Keratinocyte (primary cell): ENCODE results near the gene MMP21.

Experiments
- CTCF ChIP-seq, 3 experiments: IDR thresholded peaks in 1 of 3; conservative IDR thresholded peaks in 1 of 3; optimal IDR thresholded peaks in 1 of 3; 2 replicates in 2 of 3; 3 replicates in 1 of 3; pipeline versions ENCODE3 to v1.5.1; 2011; ENCODE audit warnings: low read length in 3 of 3, mild to moderate bottlenecking in 3 of 3, moderate library complexity in 2 of 3, control low read depth in 1 of 3, inconsistent platforms in 1 of 3; ENCODE audit not compliant: insufficient read depth in 2 of 3; ENCODE audit errors: extremely low read depth in 1 of 3
- EZH2 ChIP-seq: IDR thresholded peaks from one replicate; pipeline ENCODE4 v1.6.1; 2012; ENCODE audit warnings: inconsistent platforms, mild to moderate bottlenecking, low read length, moderate library complexity

DNA sequence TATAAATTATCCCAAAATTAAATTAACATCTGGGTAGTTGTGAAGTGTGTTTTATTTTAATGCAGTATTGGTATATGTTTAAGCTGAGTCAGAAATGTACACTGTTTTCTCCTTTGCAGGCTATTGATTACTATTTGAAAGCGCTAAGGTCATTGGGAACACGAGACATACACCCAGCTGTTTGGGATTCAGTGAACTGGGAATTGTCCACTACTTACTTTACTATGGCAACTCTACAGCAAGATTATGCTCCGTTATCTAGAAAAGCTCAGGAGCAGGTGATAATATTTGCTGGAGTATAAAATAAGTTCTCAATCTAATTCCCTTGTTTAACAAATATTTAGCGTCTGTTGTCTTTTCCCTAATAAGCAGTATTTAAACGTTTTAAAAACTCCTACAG, 28.2 kb downstream of the MMP21 start:
- no peak for TF ChIP-seq CTCF (optimal IDR thresholded peaks at IDR 0.05 in 1 of 3, IDR thresholded peaks at IDR 0.05 in 1 of 3, conservative IDR thresholded peaks at IDR 0.05 in 1 of 3; ENCODE audit: extremely low read depth in 1 of 3, insufficient read depth in 2 of 3, low read length in 3 of 3)
- no peak for TF ChIP-seq EZH2
